SIG-M5 (cell line): ENCODE measurements around the gene DPYSL5.

ENCODE experiments used
- DNase-seq: peaks from one replicate; lab custom pipeline; 2025; lab: John Stamatoyannopoulos, UW

DPYSL5 gene

GRCh38 chr2:26845021-26845420 is 2.9 kb upstream of the DPYSL5 start:
- DNase-seq: no peak

DNA sequence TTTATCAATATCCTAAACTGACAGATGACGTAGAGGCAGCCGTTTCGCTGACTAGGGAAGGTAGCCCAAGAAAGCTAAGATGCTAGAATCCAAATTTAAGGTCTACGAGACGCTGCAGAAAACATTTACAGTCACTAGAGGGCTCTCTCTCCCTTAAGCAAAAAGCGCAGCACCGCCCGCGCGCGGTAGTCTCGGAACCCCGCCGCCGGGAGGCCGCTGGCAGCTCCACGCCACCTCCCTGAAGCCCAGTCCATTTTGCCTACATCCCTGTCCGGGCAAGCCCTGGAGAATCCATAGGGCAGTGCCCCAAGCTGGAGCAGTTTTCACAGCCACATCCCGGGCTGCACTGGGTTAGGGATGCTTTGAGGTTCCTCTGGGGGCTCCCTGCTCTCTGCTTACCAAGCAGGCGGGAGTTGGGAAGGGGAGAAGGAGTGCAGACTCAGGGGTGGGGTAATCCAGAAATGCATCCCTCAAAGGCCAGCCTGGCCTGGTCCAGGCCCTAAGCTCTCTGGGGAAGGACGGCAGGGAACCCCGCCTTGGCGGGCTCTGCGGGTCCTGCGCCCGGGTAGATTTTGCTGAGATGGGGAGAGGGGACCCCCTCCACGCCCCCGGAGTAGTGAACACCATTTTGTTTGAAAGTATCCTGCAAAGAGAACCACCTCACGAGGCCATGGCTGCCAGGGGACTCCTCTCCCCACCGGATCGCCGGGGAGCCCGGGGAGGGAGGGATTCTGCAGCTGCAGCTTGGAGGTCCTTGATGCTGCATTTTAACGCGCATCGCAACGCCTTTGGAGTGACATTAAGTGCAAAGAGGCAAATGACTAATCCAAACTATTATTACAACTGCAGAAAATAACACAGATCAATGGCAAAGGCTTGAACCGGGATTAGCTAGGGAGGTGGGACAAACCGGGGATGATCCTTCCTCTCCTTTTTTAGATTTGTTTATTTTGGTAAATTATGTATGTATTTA is 1.3 kb upstream of the DPYSL5 start:
- DNase-seq: peak; percentile 16

DNA sequence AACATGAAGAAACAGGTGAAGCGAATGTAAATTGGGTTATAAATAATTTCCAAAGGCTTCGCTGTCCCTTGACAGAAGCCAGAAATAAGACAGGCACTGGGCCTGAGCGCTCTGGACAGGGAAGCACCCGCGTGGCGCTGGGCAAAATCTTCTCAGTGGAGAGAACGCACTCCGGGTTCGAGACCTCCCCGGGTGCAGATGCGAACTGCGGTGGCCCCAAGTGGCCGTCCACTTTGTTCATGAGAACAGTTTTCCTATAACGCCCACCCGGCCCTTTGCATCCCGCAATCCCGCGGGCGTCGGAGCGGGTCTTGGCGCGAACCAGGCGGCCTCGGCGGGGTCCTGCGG is 651 bp upstream of the DPYSL5 start:
- DNase-seq: no peak

GRCh38 chr2:26848336-26849055 is 564 bp downstream of the DPYSL5 start:
- no peak for DNase-seq

- DNase-seq: no peak
Observed at GRCh38 chr2:26849056-26849999, 1.4 kb downstream of the DPYSL5 start.

- DNase-seq: no peak
Observed at GRCh38 chr2:26850000-26850431, 2.1 kb downstream of the DPYSL5 start.

- DNase-seq: no peak
Observed at GRCh38 chr2:26850505-26850904, 2.6 kb downstream of the DPYSL5 start.

- no peak for DNase-seq
Observed at GRCh38 chr2:26852405-26853306, 4.7 kb downstream of the DPYSL5 start.

DNA sequence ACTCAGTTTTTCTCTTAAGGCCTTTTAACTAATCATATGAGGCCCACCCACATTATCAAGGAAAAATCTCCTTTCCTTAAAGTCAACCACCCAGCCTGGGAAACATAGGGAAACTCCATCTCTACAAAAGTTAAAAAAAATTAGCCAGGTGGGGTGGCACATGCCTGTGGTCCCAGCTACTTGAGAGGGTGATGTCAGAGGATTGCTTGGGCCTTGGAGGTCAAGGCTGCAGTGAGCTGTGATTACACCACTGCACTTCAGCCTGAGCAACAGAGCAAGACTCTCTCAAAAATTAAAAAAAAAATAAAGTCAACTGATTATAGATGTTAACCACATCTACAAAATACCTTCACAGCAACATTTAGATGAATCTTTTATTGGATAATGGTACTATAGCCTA is 5.8 kb downstream of the DPYSL5 start:
- no peak for DNase-seq

DNA sequence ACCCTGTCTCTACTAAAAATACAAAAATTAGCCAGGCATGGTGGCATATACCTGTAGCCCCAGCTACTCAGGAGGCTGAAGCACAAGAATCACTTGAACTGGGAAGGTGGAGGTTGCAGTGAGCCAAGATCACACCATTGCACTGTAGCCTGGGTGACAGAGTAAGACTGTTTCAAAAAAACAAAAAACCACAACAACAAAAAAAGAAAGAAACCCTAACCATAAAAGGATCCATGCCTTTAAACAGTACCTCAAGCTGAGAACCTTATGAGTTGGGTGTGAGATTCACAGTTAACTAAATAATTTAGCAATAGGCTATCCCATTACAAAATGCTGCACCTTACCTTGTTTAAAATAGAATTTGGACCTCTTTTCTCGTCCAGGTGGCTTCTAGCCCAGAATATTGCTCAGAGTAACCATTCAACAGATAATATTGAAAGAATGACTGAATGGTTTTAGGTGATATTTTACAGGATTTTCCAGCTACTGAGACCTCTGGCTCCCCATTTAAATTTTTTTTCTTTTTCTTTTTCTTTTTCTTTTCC is 6.4 kb downstream of the DPYSL5 start:
- DNase-seq: no peak

DNA sequence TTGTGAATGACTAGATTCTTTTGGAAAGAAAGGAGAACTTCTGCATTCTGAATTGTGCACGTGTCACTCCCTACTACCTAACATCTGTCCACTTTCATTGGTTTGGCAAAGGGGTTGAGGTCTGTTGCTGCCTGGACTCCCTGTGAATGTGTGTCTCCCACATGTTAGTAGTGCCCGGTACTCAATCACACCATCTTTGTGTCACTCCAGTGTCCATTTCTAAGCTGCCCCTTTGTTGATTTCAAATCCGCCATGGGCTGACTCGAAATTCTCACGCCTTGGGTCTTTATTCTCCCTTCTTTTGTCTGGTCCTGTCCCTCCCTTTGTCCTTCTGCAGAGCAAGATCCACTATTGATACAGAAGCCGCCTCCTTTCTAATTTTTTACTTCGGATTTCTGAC is 7.5 kb downstream of the DPYSL5 start:
- DNase-seq: no peak

DNA sequence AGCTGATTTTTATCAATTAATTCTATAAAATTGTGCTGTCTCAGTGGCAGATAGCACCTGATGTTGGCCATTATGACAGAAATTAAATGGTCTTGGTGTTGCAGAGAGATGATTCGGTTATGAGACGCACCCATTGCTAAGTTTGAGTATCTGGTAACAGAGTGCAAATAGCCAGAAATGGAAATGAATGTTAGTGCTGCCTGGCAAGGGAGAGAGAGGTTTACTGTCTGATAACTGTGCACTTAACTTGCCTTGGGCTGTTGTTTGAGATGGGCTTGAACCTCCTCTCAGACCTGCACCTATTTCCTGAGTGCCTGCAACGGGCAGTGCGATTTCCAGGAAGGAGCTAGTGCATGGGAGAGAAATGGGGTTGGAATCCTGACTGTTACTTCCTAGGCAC is 11.7 kb downstream of the DPYSL5 start:
- DNase-seq: no peak

- no peak for DNase-seq
Observed at GRCh38 chr2:26860211-26860850, 12.4 kb downstream of the DPYSL5 start.

- no peak for DNase-seq
Observed at GRCh38 chr2:26861610-26862224, 13.8 kb downstream of the DPYSL5 start.

DNA sequence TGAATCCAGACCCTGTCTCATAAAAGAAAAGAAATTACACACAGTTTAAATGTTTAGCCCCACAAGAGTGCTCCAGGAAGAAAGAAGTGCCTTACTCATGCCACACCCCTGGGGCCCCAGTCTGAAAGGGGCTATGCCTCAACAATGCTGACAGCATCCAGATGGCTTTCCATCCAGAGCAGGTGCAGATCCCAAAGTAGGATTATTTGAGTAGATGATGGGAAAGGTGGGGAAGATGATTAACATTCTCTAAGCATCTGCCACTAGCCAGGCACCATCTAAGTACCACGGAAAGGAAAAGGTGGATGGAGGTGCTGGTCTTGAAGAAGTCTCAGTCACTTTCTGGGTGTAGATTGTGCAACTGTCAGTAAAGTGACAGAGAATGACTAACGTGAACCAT is 16.3 kb downstream of the DPYSL5 start:
- no peak for DNase-seq

DNA sequence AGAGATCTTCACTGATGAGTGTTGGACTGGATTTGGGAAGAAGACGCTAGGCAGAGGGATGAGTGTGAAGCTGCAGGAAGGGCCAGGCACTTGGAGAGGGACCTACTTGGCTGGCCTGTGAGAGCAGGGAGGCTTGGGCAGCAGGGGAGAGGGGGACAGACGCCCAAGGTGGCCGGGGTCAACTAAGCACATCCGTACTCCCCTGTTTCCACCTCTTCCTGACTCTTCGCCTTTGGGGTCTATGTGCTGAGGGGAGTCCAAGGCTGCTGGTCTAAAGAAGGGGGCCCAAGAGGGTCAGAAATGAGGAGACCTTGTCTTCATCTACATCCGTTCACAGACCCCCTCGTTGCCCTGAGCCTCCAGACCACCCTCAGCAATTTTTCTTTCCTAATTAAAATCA is 16.7 kb downstream of the DPYSL5 start:
- DNase-seq: no peak

GRCh38 chr2:26870585-26871095 is 22.7 kb downstream of the DPYSL5 start:
- no peak for DNase-seq

- DNase-seq: no peak
Observed at GRCh38 chr2:26873286-26873983, 25.5 kb downstream of the DPYSL5 start.

- DNase-seq: no peak
Observed at GRCh38 chr2:26874514-26874913, 26.6 kb downstream of the DPYSL5 start.
